H1 (cell line): ENCODE measurements around the gene NMB. TPM values are rescaled to one million over a fixed set of nuclear protein-coding genes. Genes with fewer than 3 reads are reported as not detected.
A peak's percentile ranks its signal among the peaks of the same experiment; 100 is the strongest.

Experiments used
- CTCF ChIA-PET: fragments of 300-600 bp; sonication (Branson Sonifier 250); formaldehyde crosslinking; loops from one replicate; lab custom pipeline; 2021; ENCODE audit not compliant: partially characterized antibody; lab: Charles Lee
- POLR2A ChIA-PET: fragments of 300-600 bp; sonication (Branson Sonifier 250); formaldehyde crosslinking; loops from one replicate; lab custom pipeline; 2021; ENCODE audit warnings: inconsistent platforms; ENCODE audit not compliant: partially characterized antibody; lab: Charles Lee
- DNase-seq, 2 experiments: peaks; one replicate each; pipeline versions ENCODE4 v3.0.0 to v3.0.0-alpha.2; 2010 to 2022; ENCODE audit warnings: low spot score in 2 of 2, low read depth in 1 of 2, mixed read lengths in 1 of 2
- FAIRE-seq: peaks from 2 replicates; lab custom pipeline; 2011; peaks lifted over from hg19 to GRCh38; lab: Jason Lieb, UNC
- H2AFZ ChIP-seq: 2 replicates; pipeline ENCODE4 v1.8.1; 2012; ENCODE audit warnings: low read length, inconsistent platforms
- H2AK5ac ChIP-seq: 2 replicates; pipeline ENCODE4 v1.6.1; 2013; ENCODE audit warnings: low read depth, low read length
- H2BK120ac ChIP-seq: replicated peaks from 2 replicates; pipeline ENCODE3; 2013; ENCODE audit warnings: low read depth, low read length, inconsistent platforms
- H2BK12ac ChIP-seq: 2 replicates; pipeline ENCODE4 v1.6.1; 2013; ENCODE audit warnings: low read depth, low read length
- H2BK15ac ChIP-seq: 2 replicates; pipeline ENCODE4 v1.6.1; 2013; ENCODE audit warnings: low read length
- H2BK20ac ChIP-seq: 2 replicates; pipeline ENCODE4 v1.6.1; 2013; ENCODE audit warnings: low read length
- H2BK5ac ChIP-seq: 2 replicates; pipeline ENCODE4 v1.6.1; 2013; ENCODE audit warnings: low read depth, low read length
- H3K14ac ChIP-seq: 2 replicates; pipeline ENCODE4 v1.6.1; 2013; ENCODE audit warnings: inconsistent platforms; ENCODE audit not compliant: insufficient read length
- H3K18ac ChIP-seq: 2 replicates; pipeline ENCODE4 v1.6.1; 2013; ENCODE audit warnings: low read length; ENCODE audit errors: extremely low read depth
- H3K23ac ChIP-seq: 2 replicates; pipeline ENCODE4 v1.6.1; 2013; ENCODE audit warnings: inconsistent platforms; ENCODE audit not compliant: insufficient read length
- H3K23me2 ChIP-seq: 2 replicates; pipeline ENCODE4 v1.6.1; 2013; ENCODE audit warnings: low read depth, low read length
- H3K27ac ChIP-seq: 2 replicates; pipeline ENCODE4 v1.6.1; 2011; ENCODE audit warnings: low read depth, low read length, inconsistent platforms
- H3K27me3 ChIP-seq, 4 experiments: replicated peaks in 1 of 4; 1 replicate in 1 of 4; 2 replicates in 3 of 4; pipeline versions ENCODE4 v1.6.1 to v1.8.1; 2011 to 2013; ENCODE audit warnings: low read length in 3 of 4, mild to moderate bottlenecking in 3 of 4, inconsistent platforms in 2 of 4, mixed read lengths in 2 of 4, moderate library complexity in 1 of 4; ENCODE audit not compliant: control insufficient read depth in 3 of 4, insufficient read depth in 3 of 4; ENCODE audit errors: extremely low read depth in 1 of 4
- H3K36me3 ChIP-seq, 4 experiments: 2 replicates each; pipeline versions ENCODE4 v1.6.1 to v1.8.1; 2011 to 2013; ENCODE audit warnings: mild to moderate bottlenecking in 4 of 4, low read length in 3 of 4, moderate library complexity in 2 of 4, control low read depth in 1 of 4, inconsistent platforms in 1 of 4; ENCODE audit not compliant: insufficient read depth in 4 of 4, control insufficient read depth in 2 of 4
- H3K4ac ChIP-seq: replicated peaks from 2 replicates; pipeline ENCODE3; 2013; ENCODE audit warnings: low read length, low read depth, mixed read lengths, inconsistent platforms; ENCODE audit not compliant: insufficient read length
- H3K4me1 ChIP-seq, 4 experiments: replicated peaks in 1 of 4; 1 replicate in 1 of 4; 2 replicates in 3 of 4; pipeline versions ENCODE4 v1.6.1 to v1.8.1; 2011 to 2013; ENCODE audit warnings: low read length in 3 of 4, inconsistent platforms in 2 of 4, mixed read lengths in 1 of 4; ENCODE audit not compliant: insufficient read depth in 4 of 4, control insufficient read depth in 3 of 4
- H3K4me2 ChIP-seq, 2 experiments: 2 replicates each; pipeline versions ENCODE4 v1.6.1 to v1.8.1; 2011 to 2013; ENCODE audit warnings: low read depth in 2 of 2, low read length in 2 of 2, control low read depth in 1 of 2, inconsistent platforms in 1 of 2, mild to moderate bottlenecking in 1 of 2; ENCODE audit not compliant: insufficient read depth in 1 of 2
- H3K4me3 ChIP-seq, 4 experiments: fragments of 200-600, 300-600 bp in 1 of 4; sonication (generic), shearing (Covaris generic), sonication (Bioruptor Twin) in 1 of 4; 2 replicates each; pipeline versions ENCODE4 v1.5.1 to v1.8.1; 2011 to 2016; ENCODE audit warnings: low read length in 4 of 4, low read depth in 3 of 4, control low read depth in 2 of 4, inconsistent platforms in 2 of 4, mild to moderate bottlenecking in 2 of 4, mixed read lengths in 1 of 4, moderate library complexity in 1 of 4; ENCODE audit not compliant: insufficient read depth in 2 of 4; ENCODE audit errors: extremely low read depth in 1 of 4
- H3K56ac ChIP-seq: replicated peaks from 2 replicates; pipeline ENCODE3; 2013; ENCODE audit warnings: low read depth, mild to moderate bottlenecking, mixed read lengths, low read length, inconsistent platforms; ENCODE audit not compliant: insufficient read length
- H3K79me1 ChIP-seq: 2 replicates; pipeline ENCODE4 v1.6.1; 2013; ENCODE audit warnings: low read depth, low read length, control low read depth
- H3K79me2 ChIP-seq, 2 experiments: 2 replicates each; pipeline versions ENCODE4 v1.6.1 to v1.8.1; 2012 to 2013; ENCODE audit warnings: low read length in 2 of 2, mild to moderate bottlenecking in 2 of 2, inconsistent platforms in 1 of 2; ENCODE audit not compliant: insufficient read depth in 2 of 2, control insufficient read depth in 1 of 2
- H3K9ac ChIP-seq, 4 experiments: replicated peaks in 1 of 4; 1 replicate in 1 of 4; 2 replicates in 3 of 4; pipeline versions ENCODE4 v1.6.1 to v1.8.1; 2011 to 2013; ENCODE audit warnings: low read depth in 3 of 4, low read length in 3 of 4, control low read depth in 2 of 4, mild to moderate bottlenecking in 2 of 4, moderate library complexity in 2 of 4, inconsistent platforms in 1 of 4; ENCODE audit errors: extremely low read depth in 1 of 4
- H3K9me3 ChIP-seq, 2 experiments: 2 replicates each; pipeline versions ENCODE4 v1.6.1 to v1.8.1; 2012 to 2013; ENCODE audit warnings: mild to moderate bottlenecking in 2 of 2, moderate library complexity in 2 of 2, control low read depth in 1 of 2, inconsistent platforms in 1 of 2, low read depth in 1 of 2, low read length in 1 of 2, mixed read lengths in 1 of 2; ENCODE audit not compliant: insufficient read depth in 2 of 2
- H4K20me1 ChIP-seq, 2 experiments: replicated peaks in 1 of 2; 2 replicates each; pipeline versions ENCODE3 to v1.8.1; 2011 to 2013; ENCODE audit warnings: inconsistent platforms in 2 of 2, low read length in 2 of 2, mild to moderate bottlenecking in 1 of 2; ENCODE audit not compliant: insufficient read depth in 2 of 2, control insufficient read depth in 1 of 2
- H4K5ac ChIP-seq: 2 replicates; pipeline ENCODE4 v1.6.1; 2013; ENCODE audit warnings: low read length, low read depth, mixed read lengths, inconsistent platforms; ENCODE audit not compliant: insufficient read length
- H4K8ac ChIP-seq: 2 replicates; pipeline ENCODE4 v1.8.0; 2013; ENCODE audit warnings: mild to moderate bottlenecking, moderate library complexity, low read length, inconsistent platforms; ENCODE audit not compliant: insufficient read depth; ENCODE audit errors: extremely low read depth
- H4K91ac ChIP-seq: replicated peaks from 2 replicates; pipeline ENCODE3; 2013; ENCODE audit warnings: low read length, mixed read lengths, inconsistent platforms; ENCODE audit not compliant: insufficient read length
- ATF3 ChIP-seq: IDR thresholded peaks from 2 replicates; pipeline ENCODE4 v1.6.1; 2011; ENCODE audit warnings: low read depth, mild to moderate bottlenecking, low read length; ENCODE audit not compliant: insufficient read depth
- BACH1 ChIP-seq: IDR thresholded peaks from 2 replicates; pipeline ENCODE4 v1.6.1; 2012; ENCODE audit warnings: low read length, improper control_type of control experiment
- BCL11A ChIP-seq, 2 experiments: IDR thresholded peaks; one replicate each; pipeline ENCODE4 v1.6.1; 2011; ENCODE audit warnings: low read depth in 2 of 2, low read length in 2 of 2, mild to moderate bottlenecking in 2 of 2
- CBX5 ChIP-seq: fragments of 300-800, 300-1000 bp; sonication (generic); IDR thresholded peaks from 2 replicates; pipeline ENCODE4 v1.7.1; 2016; ENCODE audit warnings: antibody characterized with exemption, low read length, low read depth
- E2F6 ChIP-seq: IDR thresholded peaks from 2 replicates; pipeline ENCODE4 v1.6.1; 2012; ENCODE audit warnings: inconsistent platforms
- EP300 ChIP-seq, 2 experiments: IDR thresholded peaks; 1 replicate in 1 of 2; 2 replicates in 1 of 2; pipeline ENCODE4 v1.6.1; 2011 to 2012; ENCODE audit warnings: low read depth in 2 of 2, low read length in 2 of 2, mild to moderate bottlenecking in 2 of 2, borderline replicate concordance in 1 of 2, inconsistent platforms in 1 of 2, moderate library complexity in 1 of 2
- HDAC6 ChIP-seq: IDR thresholded peaks from one replicate; pipeline ENCODE4 v1.7.1; 2012; ENCODE audit warnings: low read depth, mild to moderate bottlenecking, inconsistent platforms, low read length, moderate library complexity
- KDM1A ChIP-seq: fragments of 200-600, 300-600 bp; sonication (generic); IDR thresholded peaks from 2 replicates; pipeline ENCODE4 v1.7.1; 2016; ENCODE audit warnings: mild to moderate bottlenecking, low read length, borderline replicate concordance
- KDM4A ChIP-seq: IDR thresholded peaks from one replicate; pipeline ENCODE4 v1.7.1; 2012; ENCODE audit warnings: low read depth, mild to moderate bottlenecking, moderate library complexity, low read length, inconsistent platforms; ENCODE audit not compliant: severe bottlenecking
- NRF1 ChIP-seq: IDR thresholded peaks from 2 replicates; pipeline ENCODE4 v1.6.1; 2011; ENCODE audit warnings: mild to moderate bottlenecking, low read depth, low read length, improper control_type of control experiment
- SIRT6 ChIP-seq: IDR thresholded peaks from one replicate; pipeline ENCODE4 v1.7.1; 2012; ENCODE audit warnings: low read length, inconsistent platforms
- SP1 ChIP-seq: IDR thresholded peaks from 2 replicates; pipeline ENCODE4 v1.6.1; 2011; ENCODE audit warnings: low read depth, low read length
- YY1 ChIP-seq: IDR thresholded peaks from 2 replicates; pipeline ENCODE4 v1.6.1; 2011; ENCODE audit warnings: low read depth, mild to moderate bottlenecking, low read length
- WGBS, 2 experiments: shearing (Covaris generic) in 1 of 2; methylation state at CpG; one replicate each; pipeline versions ENCODE4 v1.1.6 to v1.1.7; 2013 to 2015; ENCODE audit warnings: low lambda C conversion rate in 2 of 2, mixed read lengths in 2 of 2, inconsistent platforms in 1 of 2, low coverage in 1 of 2, missing lambda C conversion rate in 1 of 2; ENCODE audit not compliant: insufficient replicate concordance in 2 of 2, insufficient coverage in 1 of 2, insufficient read length in 1 of 2; ENCODE audit errors: extremely low coverage in 1 of 2, missing lambda C conversion rate in 1 of 2; 5-methylcytosine and 5-hydroxymethylcytosine counted together
- polyA plus RNA-seq, 7 experiments: library from polyadenylated mRNA; depleted of rRNA in 3 of 7; stranded (reverse) in 5 of 7; unstranded in 2 of 7; fragments of >200 nt in 5 of 7; fragments of 200-250 nt in 2 of 7; gene quantifications; 1 replicate in 5 of 7; 2 replicates in 1 of 7; 4 replicates in 1 of 7; pipeline versions ENCODE4 v1.2.1 to v1.2.3, GENCODE V29; 2011 to 2013; ENCODE audit warnings: missing spikeins in 2 of 7, mixed read lengths in 2 of 7
- total RNA-seq: library from RNA; stranded (reverse); fragmentation: NEBNext Ultra II Directional; extraction: Animal tissue kit (Norgen Biotek cat#: 25700); gene quantifications from 2 replicates; pipeline ENCODE4 v1.2.1, GENCODE V29; 2021

NMB gene
- total and polyA plus RNA-seq, 2 of the 8 experiments (the other 6 are each of a cell fraction or from before 2014, with no cell fraction given): 9.3 to 13.6 TPM

- no peak overlapping the region for H2AK5ac ChIP-seq
- H3K18ac ChIP-seq: no peak overlapping the region
- FAIRE-seq (no peak), DNase-seq (peak in 1 of 2 experiments; percentile 11)
- no peak overlapping the region for H3K4me2 ChIP-seq
- peaks cover 0 to 2% of the 10 kb centered on the region in 2 experiments for H4K20me1 ChIP-seq
- no peak overlapping the region for H2BK15ac ChIP-seq
- H2AFZ ChIP-seq: no peak overlapping the region
- no peak overlapping the region for H4K5ac ChIP-seq
- H3K9ac ChIP-seq: no peak overlapping the region
- no peak overlapping the region for H3K23ac ChIP-seq
- H2BK12ac ChIP-seq: no peak overlapping the region
- H3K56ac ChIP-seq: no peak overlapping the region
- no peak overlapping the region for H3K4ac ChIP-seq
- ChIA-PET POLR2A (interaction anchor here (1.4 kb wide), 1 partner anchor 15 kb away, joined by 5 read pairs; the partner anchor contains the start of gene WDR73), CTCF (interaction anchor here (0.6 to 1.8 kb wide), 4 partner anchors 46 to 209 kb away, joined by 3 to 5 read pairs (median 4); no protein-coding TSS in a partner anchor)
- no peak overlapping the region for H4K8ac ChIP-seq
- H3K4me1 ChIP-seq: no peaks in the 10 kb centered on the region
- no peak overlapping the region for H2BK120ac ChIP-seq
- no peak overlapping the region for H2BK20ac ChIP-seq
- H3K4me3 ChIP-seq: no peak overlapping the region
- no peaks in the 10 kb centered on the region for H3K27me3 ChIP-seq
- H3K79me2 ChIP-seq: no peaks in the 10 kb centered on the region
- no peaks in the 10 kb centered on the region for H3K79me1 ChIP-seq
- no peaks in the 10 kb centered on the region for H3K23me2 ChIP-seq
- H3K9me3 ChIP-seq: no peaks in the 10 kb centered on the region
- WGBS, 2 experiments: 94% methylated on average over 8 of the region's 8 CpGs; no CpG with 5 or more reads in 1 of the 2 experiments
- H4K91ac ChIP-seq: no peak overlapping the region
- no peak overlapping the region for H2BK5ac ChIP-seq
- H3K27ac ChIP-seq: no peak overlapping the region
- H3K36me3 ChIP-seq: peaks cover 13 to 46% (median 29%) of the 10 kb centered on the region in 4 experiments
- H3K14ac ChIP-seq: no peak overlapping the region
- TF ChIP-seq KDM1A (no peak), BACH1 (no peak), E2F6 (no peak), BCL11A (IDR thresholded peaks at IDR 0.05; ENCODE audit: low read depth in 2 of 2, low read length in 2 of 2) (no peak), HDAC6 (no peak), KDM4A (no peak), ATF3 (no peak), SP1 (no peak), SIRT6 (no peak), YY1 (no peak), CBX5 (no peak), NRF1 (no peak), EP300 (IDR thresholded peaks at IDR 0.05; ENCODE audit: borderline replicate concordance in 1 of 2, low read depth in 2 of 2, low read length in 2 of 2) (no peak)
Measured at GRCh38 chr15:84669726-84670125, 11.7 kb upstream of the NMB start.
